SK-N-SH (cell line): ENCODE data around the gene PABPC1L. TPM values are rescaled to one million over a fixed set of nuclear protein-coding genes. Genes with fewer than 3 reads are reported as not detected.

ENCODE experiments used
- CTCF ChIA-PET: fragments of 300-600, 350-600 bp; formaldehyde crosslinking; extraction: SDS; loops from one replicate; lab custom pipeline; 2021; lab: Yijun Ruan, JAX
- POLR2A ChIA-PET: fragments of 350-600 bp; sonication (Branson Sonifier 250); formaldehyde crosslinking; extraction: SDS; loops from one replicate; lab custom pipeline; 2020; ENCODE audit warnings: antibody characterized with exemption, inconsistent platforms; lab: Yijun Ruan, JAX
- DNase-seq: peaks from one replicate; pipeline ENCODE4 v3.0.0; 2012
- H2AFZ ChIP-seq: fragments of 200-600 bp; sonication (generic); 2 replicates; pipeline ENCODE4 v1.8.1; 2016; ENCODE audit warnings: antibody characterized with exemption, mild to moderate bottlenecking, low read depth
- H3F3A ChIP-seq: fragments of 200-600 bp; sonication (generic); replicated peaks from 2 replicates; pipeline ENCODE3; 2016; ENCODE audit warnings: antibody characterized with exemption, mild to moderate bottlenecking; ENCODE audit not compliant: insufficient read depth
- H3K27ac ChIP-seq, 2 experiments: fragments of 200-500 bp in 1 of 2; fragments of 200-600 bp in 1 of 2; sonication (Bioruptor generic) in 1 of 2; sonication (generic), shearing (Covaris generic) in 1 of 2; 2 replicates each; pipeline versions ENCODE4 v1.5.1 to v1.6.1; 2014 to 2016; ENCODE audit warnings: low read depth in 2 of 2, inconsistent platforms in 1 of 2, low read length in 1 of 2, mild to moderate bottlenecking in 1 of 2, mixed read lengths in 1 of 2
- H3K27me3 ChIP-seq: fragments of 200-600 bp; sonication (generic), shearing (Covaris generic); 2 replicates; pipeline ENCODE4 v1.6.1; 2016; ENCODE audit warnings: mixed run types; ENCODE audit not compliant: insufficient read depth
- H3K36me3 ChIP-seq, 2 experiments: fragments of 200-500 bp in 1 of 2; fragments of 200-600 bp in 1 of 2; sonication (Bioruptor generic) in 1 of 2; sonication (generic) in 1 of 2; replicated peaks in 1 of 2; 2 replicates each; pipeline versions ENCODE3 to v1.5.1; 2014 to 2016; ENCODE audit warnings: low read length in 1 of 2, mild to moderate bottlenecking in 1 of 2; ENCODE audit not compliant: insufficient read depth in 2 of 2, control insufficient read depth in 1 of 2
- H3K4me1 ChIP-seq, 2 experiments: fragments of 200-500 bp in 1 of 2; fragments of 200-600 bp in 1 of 2; sonication (Bioruptor generic) in 1 of 2; sonication (generic), shearing (Covaris generic) in 1 of 2; 2 replicates each; pipeline versions ENCODE4 v1.5.1 to v1.6.1; 2014 to 2016; ENCODE audit warnings: low read depth in 1 of 2, low read length in 1 of 2, mixed run types in 1 of 2; ENCODE audit not compliant: insufficient read depth in 2 of 2, control insufficient read depth in 1 of 2
- H3K4me2 ChIP-seq: fragments of 200-600 bp; sonication (generic), shearing (Covaris generic); 2 replicates; pipeline ENCODE4 v1.6.1; 2017; ENCODE audit warnings: mixed run types
- H3K4me3 ChIP-seq, 2 experiments: fragments of 200-500 bp in 1 of 2; fragments of 200-600 bp in 1 of 2; sonication (Bioruptor generic) in 1 of 2; sonication (generic), shearing (Covaris generic) in 1 of 2; 2 replicates each; pipeline versions ENCODE4 v1.5.1 to v1.8.1; 2014 to 2016; ENCODE audit warnings: low read depth in 2 of 2, inconsistent platforms in 1 of 2, low read length in 1 of 2, mild to moderate bottlenecking in 1 of 2, mixed read lengths in 1 of 2, moderate library complexity in 1 of 2
- H3K79me2 ChIP-seq: fragments of 200-600 bp; sonication (generic); 2 replicates; pipeline ENCODE4 v1.8.1; 2017; ENCODE audit warnings: mild to moderate bottlenecking; ENCODE audit not compliant: insufficient read depth
- H3K9ac ChIP-seq: fragments of 200-600 bp; sonication (generic); 2 replicates; pipeline ENCODE4 v1.6.1; 2017; ENCODE audit warnings: mixed run types
- H3K9me2 ChIP-seq: fragments of 200-600 bp; sonication (generic); 2 replicates; pipeline ENCODE4 v1.6.1; 2017; ENCODE audit warnings: mixed run types
- H3K9me3 ChIP-seq: fragments of 200-600 bp; sonication (generic); 2 replicates; pipeline ENCODE4 v1.6.1; 2017; ENCODE audit warnings: mixed run types, mild to moderate bottlenecking, moderate library complexity
- H4K20me1 ChIP-seq: fragments of 200-600 bp; sonication (generic); 2 replicates; pipeline ENCODE4 v1.6.1; 2017; ENCODE audit warnings: mild to moderate bottlenecking, mixed run types; ENCODE audit not compliant: insufficient read depth
- CHD2 ChIP-seq: fragments of 150-350 bp; IDR thresholded peaks from 2 replicates; pipeline ENCODE4 v1.6.1; 2018; ENCODE audit warnings: low read length; ENCODE audit not compliant: partially characterized antibody
- FOSL2 ChIP-seq: IDR thresholded peaks from 2 replicates; pipeline ENCODE4 v1.4.0; 2012; ENCODE audit warnings: low read depth, mild to moderate bottlenecking, moderate library complexity, borderline replicate concordance
- FOXJ3 ChIP-seq: sonication (generic); formaldehyde crosslinking; IDR thresholded peaks from 2 replicates; pipeline ENCODE4 v1.5.1; 2020; ENCODE audit warnings: mild to moderate bottlenecking, missing genetic modification reagents
- GATA2 ChIP-seq: sonication (generic); formaldehyde crosslinking; IDR thresholded peaks from 2 replicates; pipeline ENCODE4 v1.5.0; 2020; ENCODE audit warnings: mild to moderate bottlenecking, missing genetic modification reagents
- MAX ChIP-seq: IDR thresholded peaks from 2 replicates; pipeline ENCODE4 v1.4.0; 2012; ENCODE audit warnings: low read depth
- REST ChIP-seq: IDR thresholded peaks from 2 replicates; pipeline ENCODE4 v1.6.1; 2012; ENCODE audit warnings: mild to moderate bottlenecking, low read depth, low read length, moderate library complexity
- RFX5 ChIP-seq: IDR thresholded peaks from 2 replicates; pipeline ENCODE4 v1.6.1; 2012; ENCODE audit warnings: mild to moderate bottlenecking, improper control_type of control experiment, low read length
- RXRA ChIP-seq: IDR thresholded peaks from 2 replicates; pipeline ENCODE4 v1.4.0; 2012; ENCODE audit warnings: low read depth, mild to moderate bottlenecking, borderline replicate concordance
- SIN3A ChIP-seq: IDR thresholded peaks from 2 replicates; pipeline ENCODE4 v1.6.1; 2012; ENCODE audit warnings: low read depth, mild to moderate bottlenecking, low read length, moderate library complexity, borderline replicate concordance
- SMC3 ChIP-seq: IDR thresholded peaks from 2 replicates; pipeline ENCODE4 v1.6.1; 2012; ENCODE audit warnings: low read depth, low read length, improper control_type of control experiment
- TCF12 ChIP-seq: IDR thresholded peaks from 2 replicates; pipeline ENCODE4 v1.4.0; 2012
- TEAD4 ChIP-seq: IDR thresholded peaks from 2 replicates; pipeline ENCODE4 v1.4.0; 2012; ENCODE audit warnings: mild to moderate bottlenecking, borderline replicate concordance; ENCODE audit not compliant: insufficient read depth
- USF2 ChIP-seq: fragments of 150-350 bp; IDR thresholded peaks from 2 replicates; pipeline ENCODE4 v1.6.1; 2017; ENCODE audit warnings: antibody characterized with exemption, low read length, low read depth, borderline replicate concordance
- WGBS: methylation state at CpG from one replicate; pipeline ENCODE4 v1.1.6; 2017; ENCODE audit warnings: low lambda C conversion rate; 5-methylcytosine and 5-hydroxymethylcytosine counted together
- polyA plus RNA-seq, 3 experiments: library from polyadenylated mRNA; depleted of rRNA; stranded (reverse); fragments of >200 nt; gene quantifications; 2 replicates each; pipeline ENCODE4 v1.2.3, GENCODE V29; 2012

The PABPC1L gene
- polyA plus RNA-seq, 1 of the 3 experiments (the other 2 are of a cell fraction) = 205 TPM

DNA sequence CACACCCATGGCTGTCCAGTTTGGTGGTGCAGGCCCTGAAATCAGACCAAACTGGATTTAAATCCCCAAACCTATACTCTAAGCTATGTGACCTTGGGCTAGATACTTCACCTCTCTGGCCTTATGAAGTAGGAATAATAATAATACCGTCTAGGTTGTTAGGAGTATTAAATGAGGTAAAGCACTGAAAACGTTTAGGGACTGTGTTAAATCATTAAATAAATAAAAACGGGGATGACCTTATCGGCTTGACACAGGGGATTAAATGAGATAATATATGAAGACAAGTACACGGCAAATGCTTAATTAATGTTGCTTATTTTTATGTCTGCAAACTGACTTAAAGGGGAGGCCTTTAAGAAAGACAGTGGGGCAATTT lies 55.8 kb downstream of the PABPC1L start:
- CTCF ChIA-PET = interaction anchor here (1.0 to 1.9 kb wide), 4 partner anchors 12 to 282 kb away, joined by 3 to 6 read pairs (median 3); no protein-coding TSS in a partner anchor
- H3K4me2 ChIP-seq = peak overlapping the region; percentile 84
- H3K79me2 ChIP-seq = peaks cover 43% of the 10 kb centered on the region
- peak overlapping the region; percentile 66 to 97 for H3K4me3 ChIP-seq
- peak overlapping the region; percentile 84 for H3K9ac ChIP-seq
- 42% methylated on average over 5 of the region's 5 CpGs for WGBS
- TF ChIP-seq CHD2 (no peak), RXRA (no peak), TCF12 (no peak), FOSL2 (no peak), GATA2 (CRISPR knock-in tag) (no peak), SIN3A (no peak), TEAD4 (no peak), RFX5 (no peak), USF2 (no peak), SMC3 (no peak), REST (no peak), FOXJ3 (CRISPR knock-in tag) (no peak), MAX (no peak)
- no peaks in the 10 kb centered on the region for H3K27me3 ChIP-seq
- H3K9me3 ChIP-seq = no peaks in the 10 kb centered on the region
- peaks cover 14% of the 10 kb centered on the region; the same call in 1 of the 2 replicates for H4K20me1 ChIP-seq
- H3K27ac ChIP-seq = peak overlapping the region; percentile 46 to 78; a peak in 3 of 4 replicates
- POLR2A ChIA-PET = no interaction called here
- peaks cover 20% of the 10 kb centered on the region for H3F3A ChIP-seq
- H3K9me2 ChIP-seq = no peaks in the 10 kb centered on the region
- H2AFZ ChIP-seq = peak overlapping the region; percentile 93
- no peak for DNase-seq
- no peaks in the 10 kb centered on the region for H3K36me3 ChIP-seq
- H3K4me1 ChIP-seq = peaks cover 26 to 32% of the 10 kb centered on the region in 2 experiments
